ENCODE measurements around the gene FGD2.
A peak's percentile ranks its signal among the peaks of the same experiment; 100 is the strongest.

The FGD2 gene

DNA sequence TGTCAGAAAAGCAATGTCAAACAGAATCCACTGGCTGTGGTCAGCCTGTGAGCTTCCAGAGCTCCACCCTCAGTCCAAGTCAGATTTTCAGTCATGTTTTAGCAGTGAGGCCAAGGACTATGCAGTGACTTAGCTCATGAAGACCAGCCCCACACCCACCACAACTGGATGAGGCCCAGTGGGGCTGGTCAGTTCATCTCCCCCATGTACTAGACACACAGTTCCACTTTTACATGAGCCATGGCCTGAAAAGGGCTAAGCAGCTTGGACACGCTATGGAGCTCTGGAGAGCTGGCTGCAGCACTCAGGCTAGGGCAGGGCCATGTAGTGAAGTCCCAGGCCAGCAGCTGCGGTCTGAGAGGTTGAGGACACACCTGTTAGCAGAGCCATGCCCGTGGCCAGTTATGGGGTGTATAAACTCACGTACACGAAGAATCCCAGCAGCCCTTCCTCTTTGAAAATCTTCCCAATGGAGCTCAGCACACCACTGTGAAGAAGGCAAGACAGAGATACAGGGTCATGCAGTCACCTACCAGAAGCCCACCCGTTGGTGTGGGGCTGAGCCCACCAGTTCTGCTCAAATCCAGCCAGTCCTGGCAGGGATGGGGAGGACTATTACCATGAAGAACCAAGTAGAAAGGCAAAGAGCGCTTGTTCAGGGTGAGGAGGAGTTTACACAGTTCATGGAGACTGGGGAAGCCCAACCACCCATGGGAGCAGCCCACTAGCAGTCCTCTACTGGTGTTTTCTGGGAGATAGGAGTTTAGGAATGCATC is 30.0 kb upstream of the FGD2 start:
- no peak overlapping the region for H3K23ac ChIP-seq (ENCODE audit: low read length)
- H3K4ac ChIP-seq (ENCODE audit: low read depth, low read length), result no peak overlapping the region
- no peak overlapping the region for H3K18ac ChIP-seq (ENCODE audit: low read length)
- H3K4me2 ChIP-seq (ENCODE audit: low read length), result no peak overlapping the region
- no peak overlapping the region for H3K4me3 ChIP-seq (ENCODE audit: low read length)
- no CpG with 5 or more reads among the region's 7 CpGs for WGBS (ENCODE audit: extremely low coverage, insufficient coverage, low lambda C conversion rate)
- no peak overlapping the region for H4K8ac ChIP-seq (ENCODE audit: low read depth, low read length)
- no peak overlapping the region for H3K56ac ChIP-seq (ENCODE audit: low read length)
- peaks cover 19% of the 10 kb centered on the region for H3K79me1 ChIP-seq (ENCODE audit: low read length)
- no peaks in the 10 kb centered on the region for H3K4me1 ChIP-seq (ENCODE audit: control insufficient read depth, low read depth, low read length)
- no peak for DNase-seq
- H2AK5ac ChIP-seq (ENCODE audit: low read length), result no peak overlapping the region
- no peak overlapping the region for H2BK5ac ChIP-seq (ENCODE audit: low read length)
- H4K5ac ChIP-seq (ENCODE audit: low read length), result no peak overlapping the region
- no peak overlapping the region for H2BK120ac ChIP-seq (ENCODE audit: low read depth, low read length)
- H3K27me3 ChIP-seq (ENCODE audit: insufficient read depth, low read length, poor library complexity), result no peaks in the 10 kb centered on the region
- no peak overlapping the region for H2BK15ac ChIP-seq (replicated peaks; ENCODE audit: low read depth)
- H3K79me2 ChIP-seq (ENCODE audit: control insufficient read depth, insufficient read depth, low read length), result peaks cover 17% of the 10 kb centered on the region
- H3K9ac ChIP-seq (ENCODE audit: low read length), result no peak overlapping the region
- H3K36me3 ChIP-seq (ENCODE audit: control insufficient read depth, insufficient read depth, low read length), result peaks cover 53% of the 10 kb centered on the region
- no peak overlapping the region for H3K27ac ChIP-seq (ENCODE audit: low read depth, low read length)

DNA sequence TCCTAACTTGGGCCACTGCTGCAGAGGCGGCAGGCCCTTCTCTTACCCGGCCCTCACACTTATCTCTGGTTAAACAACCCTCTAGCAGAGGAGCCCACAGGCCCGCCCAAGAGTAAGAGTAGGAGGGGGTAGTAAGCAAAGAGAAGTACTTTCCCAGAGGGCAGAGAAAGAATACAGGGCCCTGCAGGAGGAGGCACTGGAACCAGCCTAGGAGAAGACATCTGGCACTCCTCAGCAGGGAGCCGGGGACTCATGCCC is 29.5 kb upstream of the FGD2 start:
- peaks cover 24% of the 10 kb centered on the region for H3K79me1 ChIP-seq (ENCODE audit: low read length)
- no peak overlapping the region for H3K9ac ChIP-seq (ENCODE audit: low read length)
- no peak for DNase-seq
- peaks cover 22% of the 10 kb centered on the region for H3K79me2 ChIP-seq (ENCODE audit: control insufficient read depth, insufficient read depth, low read length)
- H3K4me2 ChIP-seq (ENCODE audit: low read length), result no peak overlapping the region
- H3K27me3 ChIP-seq (ENCODE audit: insufficient read depth, low read length, poor library complexity), result no peaks in the 10 kb centered on the region
- no peak overlapping the region for H3K4ac ChIP-seq (ENCODE audit: low read depth, low read length)
- no peak overlapping the region for H3K23ac ChIP-seq (ENCODE audit: low read length)
- no peak overlapping the region for H3K27ac ChIP-seq (ENCODE audit: low read depth, low read length)
- H4K5ac ChIP-seq (ENCODE audit: low read length), result no peak overlapping the region
- H3K4me1 ChIP-seq (ENCODE audit: control insufficient read depth, low read depth, low read length), result no peaks in the 10 kb centered on the region
- no peak overlapping the region for H2BK120ac ChIP-seq (ENCODE audit: low read depth, low read length)
- H2BK15ac ChIP-seq (replicated peaks; ENCODE audit: low read depth), result no peak overlapping the region
- peaks cover 49% of the 10 kb centered on the region for H3K36me3 ChIP-seq (ENCODE audit: control insufficient read depth, insufficient read depth, low read length)
- H3K18ac ChIP-seq (ENCODE audit: low read length), result no peak overlapping the region
- no CpG with 5 or more reads among the region's 4 CpGs for WGBS (ENCODE audit: extremely low coverage, insufficient coverage, low lambda C conversion rate)
- no peak overlapping the region for H2AK5ac ChIP-seq (ENCODE audit: low read length)
- H3K56ac ChIP-seq (ENCODE audit: low read length), result no peak overlapping the region
- no peak overlapping the region for H2BK5ac ChIP-seq (ENCODE audit: low read length)
- H4K8ac ChIP-seq (ENCODE audit: low read depth, low read length), result no peak overlapping the region
- H3K4me3 ChIP-seq (ENCODE audit: low read length), result no peak overlapping the region

DNA sequence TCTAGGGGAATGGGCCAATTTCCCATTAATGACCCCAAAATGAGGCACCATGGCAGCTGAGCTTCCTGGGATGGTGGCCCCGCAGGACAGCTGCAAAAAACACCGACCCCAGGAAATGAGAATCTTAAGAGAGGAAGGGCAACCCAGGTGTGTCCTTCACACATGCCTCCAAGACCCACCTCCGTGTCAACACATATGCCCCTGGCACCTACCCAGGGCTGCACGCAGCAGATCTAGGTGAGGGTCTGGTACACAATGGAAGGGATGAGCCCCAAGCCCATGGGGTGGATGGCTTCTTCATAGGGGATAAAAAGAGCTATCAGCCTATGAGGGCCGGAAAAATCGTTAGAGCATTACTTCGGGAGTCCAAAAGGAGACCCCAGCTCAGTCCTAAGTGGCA is 28.9 kb upstream of the FGD2 start:
- DNase-seq, result no peak
- no peak overlapping the region for H4K8ac ChIP-seq (ENCODE audit: low read depth, low read length)
- H3K9ac ChIP-seq (ENCODE audit: low read length), result no peak overlapping the region
- no peak overlapping the region for H2BK5ac ChIP-seq (ENCODE audit: low read length)
- H2BK15ac ChIP-seq (replicated peaks; ENCODE audit: low read depth), result no peak overlapping the region
- no peaks in the 10 kb centered on the region for H3K4me1 ChIP-seq (ENCODE audit: control insufficient read depth, low read depth, low read length)
- H3K56ac ChIP-seq (ENCODE audit: low read length), result no peak overlapping the region
- no peak overlapping the region for H3K23ac ChIP-seq (ENCODE audit: low read length)
- H3K79me2 ChIP-seq (ENCODE audit: control insufficient read depth, insufficient read depth, low read length), result peaks cover 28% of the 10 kb centered on the region
- no peak overlapping the region for H3K4ac ChIP-seq (ENCODE audit: low read depth, low read length)
- peaks cover 45% of the 10 kb centered on the region for H3K36me3 ChIP-seq (ENCODE audit: control insufficient read depth, insufficient read depth, low read length)
- H3K4me3 ChIP-seq (ENCODE audit: low read length), result no peak overlapping the region
- H2AK5ac ChIP-seq (ENCODE audit: low read length), result no peak overlapping the region
- H4K5ac ChIP-seq (ENCODE audit: low read length), result no peak overlapping the region
- H3K4me2 ChIP-seq (ENCODE audit: low read length), result no peak overlapping the region
- H3K18ac ChIP-seq (ENCODE audit: low read length), result no peak overlapping the region
- WGBS (ENCODE audit: extremely low coverage, insufficient coverage, low lambda C conversion rate), result no CpG with 5 or more reads among the region's 7 CpGs
- peaks cover 24% of the 10 kb centered on the region for H3K79me1 ChIP-seq (ENCODE audit: low read length)
- no peaks in the 10 kb centered on the region for H3K27me3 ChIP-seq (ENCODE audit: insufficient read depth, low read length, poor library complexity)
- H3K27ac ChIP-seq (ENCODE audit: low read depth, low read length), result no peak overlapping the region
- no peak overlapping the region for H2BK120ac ChIP-seq (ENCODE audit: low read depth, low read length)

DNA sequence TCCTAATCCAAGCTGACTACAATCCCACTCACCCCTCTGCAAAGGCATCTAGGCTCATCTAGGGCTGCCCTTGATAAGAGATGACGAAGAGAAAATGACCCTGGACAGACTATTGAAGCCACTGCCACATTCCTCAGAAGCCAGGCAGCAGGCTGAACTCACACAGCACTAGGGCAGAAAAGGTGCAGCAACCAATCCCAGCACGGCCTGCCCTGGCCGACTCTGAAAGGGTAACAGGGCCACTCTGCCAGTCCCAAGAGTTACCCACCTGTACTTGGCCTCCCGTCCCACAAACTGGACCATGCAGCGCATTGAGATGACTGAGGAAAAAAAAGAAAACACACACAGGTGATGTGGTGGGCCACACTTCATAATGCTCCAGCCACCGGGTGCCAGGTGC is 28.5 kb upstream of the FGD2 start:
- Histone ChIP-seq H4K5ac (ENCODE audit: low read length) (no peak overlapping the region), H3K4me3 (ENCODE audit: low read length) (no peak overlapping the region), H3K4ac (ENCODE audit: low read depth, low read length) (no peak overlapping the region), H3K18ac (ENCODE audit: low read length) (no peak overlapping the region), H2BK15ac (replicated peaks; ENCODE audit: low read depth) (no peak overlapping the region), H2BK120ac (ENCODE audit: low read depth, low read length) (no peak overlapping the region), H3K27ac (ENCODE audit: low read depth, low read length) (no peak overlapping the region), H3K79me1 (ENCODE audit: low read length) (peaks cover 25% of the 10 kb centered on the region), H2BK5ac (ENCODE audit: low read length) (no peak overlapping the region), H3K36me3 (ENCODE audit: control insufficient read depth, insufficient read depth, low read length) (peaks cover 42% of the 10 kb centered on the region), H3K9ac (ENCODE audit: low read length) (no peak overlapping the region), H3K23ac (ENCODE audit: low read length) (no peak overlapping the region), H3K4me1 (ENCODE audit: control insufficient read depth, low read depth, low read length) (no peaks in the 10 kb centered on the region), H3K4me2 (ENCODE audit: low read length) (no peak overlapping the region), H3K79me2 (ENCODE audit: control insufficient read depth, insufficient read depth, low read length) (peaks cover 32% of the 10 kb centered on the region), H3K56ac (ENCODE audit: low read length) (no peak overlapping the region), H2AK5ac (ENCODE audit: low read length) (no peak overlapping the region), H4K8ac (ENCODE audit: low read depth, low read length) (no peak overlapping the region), H3K27me3 (ENCODE audit: insufficient read depth, low read length, poor library complexity) (no peaks in the 10 kb centered on the region)
- no peak for DNase-seq
- no CpG with 5 or more reads among the region's 6 CpGs for WGBS (ENCODE audit: extremely low coverage, insufficient coverage, low lambda C conversion rate)

DNA sequence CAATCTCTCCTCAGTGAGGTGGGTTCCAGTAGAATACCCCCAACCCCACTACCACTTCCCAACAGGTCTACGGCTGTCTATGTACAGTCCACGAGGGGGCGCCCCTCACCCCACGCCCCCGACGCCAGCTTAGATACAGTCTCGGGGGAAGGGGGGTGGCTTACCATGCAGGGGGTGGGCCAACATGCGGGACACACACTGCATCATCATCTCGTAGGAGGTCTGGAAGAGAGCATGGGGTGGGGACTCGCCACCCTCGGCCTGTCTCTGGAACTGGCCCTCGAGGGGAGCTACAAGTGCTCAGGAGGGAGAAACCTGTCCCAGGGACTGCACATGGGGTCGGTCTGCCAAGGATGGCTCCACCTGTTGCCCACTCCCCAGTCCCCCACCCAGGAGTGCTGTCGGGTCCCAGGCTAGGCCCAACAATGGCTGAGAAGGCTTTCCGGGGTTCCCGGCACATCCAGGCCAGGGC is 27.9 kb upstream of the FGD2 start:
- no peak overlapping the region for H3K56ac ChIP-seq (ENCODE audit: low read length)
- no CpG with 5 or more reads among the region's 16 CpGs for WGBS (ENCODE audit: extremely low coverage, insufficient coverage, low lambda C conversion rate)
- H3K4me1 ChIP-seq (ENCODE audit: control insufficient read depth, low read depth, low read length), result no peaks in the 10 kb centered on the region
- no peak overlapping the region for H3K4ac ChIP-seq (ENCODE audit: low read depth, low read length)
- H3K18ac ChIP-seq (ENCODE audit: low read length), result no peak overlapping the region
- H3K36me3 ChIP-seq (ENCODE audit: control insufficient read depth, insufficient read depth, low read length), result peaks cover 37% of the 10 kb centered on the region
- H3K27ac ChIP-seq (ENCODE audit: low read depth, low read length), result no peak overlapping the region
- no peak overlapping the region for H2BK120ac ChIP-seq (ENCODE audit: low read depth, low read length)
- no peak overlapping the region for H2BK15ac ChIP-seq (replicated peaks; ENCODE audit: low read depth)
- H3K4me2 ChIP-seq (ENCODE audit: low read length), result no peak overlapping the region
- no peak overlapping the region for H2BK5ac ChIP-seq (ENCODE audit: low read length)
- H3K79me2 ChIP-seq (ENCODE audit: control insufficient read depth, insufficient read depth, low read length), result peaks cover 36% of the 10 kb centered on the region
- H3K4me3 ChIP-seq (ENCODE audit: low read length), result no peak overlapping the region
- no peak overlapping the region for H4K8ac ChIP-seq (ENCODE audit: low read depth, low read length)
- H3K23ac ChIP-seq (ENCODE audit: low read length), result no peak overlapping the region
- H3K79me1 ChIP-seq (ENCODE audit: low read length), result peaks cover 27% of the 10 kb centered on the region
- H4K5ac ChIP-seq (ENCODE audit: low read length), result no peak overlapping the region
- no peaks in the 10 kb centered on the region for H3K27me3 ChIP-seq (ENCODE audit: insufficient read depth, low read length, poor library complexity)
- H3K9ac ChIP-seq (ENCODE audit: low read length), result no peak overlapping the region
- no peak overlapping the region for H2AK5ac ChIP-seq (ENCODE audit: low read length)
- DNase-seq, result peak; percentile 67
